ENCODE results near the gene BEST1.
"Not testable (repeated sequence)": the region's sequence is repeated elsewhere in the genome, so short reads cannot be mapped to it uniquely, and the experiment has no call there.

The BEST1 gene

DNA sequence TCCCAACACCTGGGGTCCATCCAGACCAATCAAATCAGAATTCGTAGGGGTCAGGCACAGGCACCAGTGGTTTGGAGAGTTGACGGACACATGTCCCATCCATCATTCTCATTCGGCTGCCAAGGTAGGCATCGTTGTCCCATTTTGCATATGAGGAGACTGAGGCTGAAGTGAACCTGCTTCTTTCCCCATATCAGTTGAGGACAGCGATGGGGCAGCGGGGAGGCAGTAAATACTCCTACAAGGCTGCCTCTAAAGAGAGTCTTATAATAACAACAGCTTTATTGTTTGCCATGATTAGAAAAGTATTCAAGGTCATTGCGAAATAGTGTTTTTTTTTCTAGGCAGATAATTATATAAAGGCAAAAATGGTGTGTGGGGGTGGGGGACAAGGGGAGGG, 1.6 kb upstream of the BEST1 start:
- DNase-seq (ENCODE audit: low read depth in 2 of 2) = no peak

DNA sequence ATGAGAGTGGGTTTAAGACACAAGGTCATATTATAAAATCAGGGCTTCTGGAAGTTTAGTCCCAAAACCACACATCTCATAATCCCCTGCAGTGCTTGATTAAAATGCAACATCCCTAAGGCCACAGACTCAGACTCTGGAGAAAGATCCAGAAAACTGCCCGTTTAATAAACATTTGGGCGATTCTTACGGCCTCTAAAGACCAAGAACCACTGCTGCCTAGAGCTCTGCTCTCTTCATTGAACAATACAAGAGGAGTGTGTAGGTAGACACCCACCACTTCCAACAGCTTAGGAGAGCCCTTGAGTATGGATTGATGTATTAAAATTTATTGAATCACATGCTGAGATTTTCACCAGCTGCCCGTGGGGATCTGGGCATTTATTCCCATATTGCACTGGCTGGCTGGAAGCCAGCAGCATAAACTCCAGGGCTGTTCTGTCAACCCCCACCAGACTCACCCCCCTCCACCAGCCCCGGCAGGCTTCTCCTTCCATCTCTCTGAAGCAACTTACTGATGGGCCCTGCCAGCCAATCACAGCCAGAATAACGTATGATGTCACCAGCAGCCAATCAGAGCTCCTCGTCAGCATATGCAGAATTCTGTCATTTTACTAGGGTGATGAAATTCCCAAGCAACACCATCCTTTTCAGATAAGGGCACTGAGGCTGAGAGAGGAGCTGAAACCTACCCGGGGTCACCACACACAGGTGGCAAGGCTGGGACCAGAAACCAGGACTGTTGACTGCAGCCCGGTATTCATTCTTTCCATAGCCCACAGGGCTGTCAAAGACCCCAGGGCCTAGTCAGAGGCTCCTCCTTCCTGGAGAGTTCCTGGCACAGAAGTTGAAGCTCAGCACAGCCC, 749 bp upstream of the BEST1 start:
- no peak for DNase-seq (ENCODE audit: low read depth in 2 of 2)

DNA sequence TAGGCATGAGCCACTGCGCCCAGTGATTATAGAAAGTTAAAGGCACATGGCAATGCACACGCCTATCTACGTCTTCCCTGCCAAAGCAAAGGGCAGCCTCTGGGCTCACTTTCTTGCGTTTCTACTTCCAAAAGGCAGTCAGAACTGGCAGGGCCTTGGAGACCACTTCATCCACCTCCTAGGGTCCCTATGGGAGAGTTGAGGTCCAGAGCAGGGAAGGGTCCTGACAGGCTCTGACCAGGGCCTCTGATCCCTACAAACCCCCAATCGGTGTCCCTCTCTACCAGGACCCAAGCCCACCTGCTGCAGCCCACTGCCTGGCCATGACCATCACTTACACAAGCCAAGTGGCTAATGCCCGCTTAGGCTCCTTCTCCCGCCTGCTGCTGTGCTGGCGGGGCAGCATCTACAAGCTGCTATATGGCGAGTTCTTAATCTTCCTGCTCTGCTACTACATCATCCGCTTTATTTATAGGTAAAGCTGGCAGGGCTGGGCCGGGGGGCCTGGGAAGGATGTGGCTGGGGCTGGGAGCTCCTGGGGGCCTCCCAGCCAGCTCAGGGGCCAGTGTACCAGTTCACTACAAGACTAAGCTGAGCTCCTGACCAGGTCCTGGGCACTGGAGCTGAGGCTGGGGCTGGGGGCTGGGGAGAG, 1.5 kb downstream of the BEST1 start:
- no peak for DNase-seq (ENCODE audit: low read depth in 2 of 2)

GRCh38 chr11:61952882-61953281, 2.7 kb downstream of the BEST1 start:
- DNase-seq (ENCODE audit: low read depth in 2 of 2) = no peak

GRCh38 chr11:61953632-61954031, 3.5 kb downstream of the BEST1 start:
- not testable (repeated sequence) for DNase-seq (ENCODE audit: low read depth in 2 of 2)

DNA sequence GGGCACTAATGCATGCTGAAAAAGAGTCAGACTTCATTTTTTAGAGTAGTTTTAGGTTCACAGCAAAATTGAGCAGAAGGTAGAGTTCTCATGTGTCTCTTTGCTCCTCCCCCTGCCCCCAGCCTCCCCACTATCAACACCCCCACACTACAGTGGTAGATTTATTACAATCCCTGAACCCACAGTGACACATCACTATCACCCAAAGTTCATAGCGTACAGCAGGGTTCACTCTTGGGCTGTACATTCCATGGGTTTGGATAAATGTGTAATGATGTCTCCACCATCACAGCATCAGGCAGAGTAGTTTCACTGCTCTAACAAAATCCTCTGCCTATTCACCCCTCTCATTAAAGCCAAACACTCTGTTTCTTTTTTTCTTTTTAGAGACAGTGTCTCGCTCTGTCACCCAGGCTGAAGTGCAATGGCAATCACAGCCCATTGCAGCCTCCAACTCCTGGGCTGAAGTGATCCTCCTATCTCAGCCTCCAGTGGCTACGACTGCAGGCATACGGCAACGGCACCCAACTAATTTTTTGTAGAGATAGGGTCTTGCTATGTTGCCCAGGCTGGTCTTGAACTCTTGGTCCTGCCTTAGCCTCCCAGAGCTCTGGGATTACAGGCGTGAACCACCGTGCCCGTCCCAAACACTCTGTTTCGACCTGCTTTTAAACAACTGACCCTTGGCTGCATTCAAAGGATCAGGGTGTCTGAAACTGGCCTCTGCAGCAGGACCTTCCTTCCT, 4.1 kb downstream of the BEST1 start:
- DNase-seq (ENCODE audit: low read depth in 2 of 2) = no peak

DNA sequence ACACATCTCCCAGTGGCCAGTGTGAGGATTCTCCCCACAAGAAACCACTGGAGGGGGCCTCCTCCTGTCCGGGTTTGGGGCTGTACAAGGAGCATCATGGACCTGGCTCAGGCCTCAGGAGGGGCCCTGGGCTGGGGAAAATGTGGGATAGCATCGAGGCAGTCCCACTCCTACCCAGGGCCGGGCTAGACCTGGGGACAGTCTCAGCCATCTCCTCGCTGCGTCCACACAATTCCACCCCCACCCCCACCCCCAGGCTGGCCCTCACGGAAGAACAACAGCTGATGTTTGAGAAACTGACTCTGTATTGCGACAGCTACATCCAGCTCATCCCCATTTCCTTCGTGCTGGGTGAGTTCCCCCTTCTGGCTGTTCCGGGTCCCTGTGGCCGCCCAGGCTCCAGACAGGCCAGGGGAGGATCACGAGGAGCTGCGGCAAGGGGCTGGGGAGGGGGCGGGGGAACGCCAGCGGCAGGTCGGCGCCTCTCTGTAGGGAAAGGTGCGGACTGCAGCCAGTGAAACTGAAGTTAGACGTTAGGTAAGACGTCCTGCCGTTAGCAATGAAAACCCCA, 4.8 kb downstream of the BEST1 start:
- DNase-seq (ENCODE audit: low read depth in 2 of 2) = no peak

GRCh38 chr11:61955422-61956135, 5.4 kb downstream of the BEST1 start:
- DNase-seq (ENCODE audit: low read depth in 2 of 2) = no peak

DNA sequence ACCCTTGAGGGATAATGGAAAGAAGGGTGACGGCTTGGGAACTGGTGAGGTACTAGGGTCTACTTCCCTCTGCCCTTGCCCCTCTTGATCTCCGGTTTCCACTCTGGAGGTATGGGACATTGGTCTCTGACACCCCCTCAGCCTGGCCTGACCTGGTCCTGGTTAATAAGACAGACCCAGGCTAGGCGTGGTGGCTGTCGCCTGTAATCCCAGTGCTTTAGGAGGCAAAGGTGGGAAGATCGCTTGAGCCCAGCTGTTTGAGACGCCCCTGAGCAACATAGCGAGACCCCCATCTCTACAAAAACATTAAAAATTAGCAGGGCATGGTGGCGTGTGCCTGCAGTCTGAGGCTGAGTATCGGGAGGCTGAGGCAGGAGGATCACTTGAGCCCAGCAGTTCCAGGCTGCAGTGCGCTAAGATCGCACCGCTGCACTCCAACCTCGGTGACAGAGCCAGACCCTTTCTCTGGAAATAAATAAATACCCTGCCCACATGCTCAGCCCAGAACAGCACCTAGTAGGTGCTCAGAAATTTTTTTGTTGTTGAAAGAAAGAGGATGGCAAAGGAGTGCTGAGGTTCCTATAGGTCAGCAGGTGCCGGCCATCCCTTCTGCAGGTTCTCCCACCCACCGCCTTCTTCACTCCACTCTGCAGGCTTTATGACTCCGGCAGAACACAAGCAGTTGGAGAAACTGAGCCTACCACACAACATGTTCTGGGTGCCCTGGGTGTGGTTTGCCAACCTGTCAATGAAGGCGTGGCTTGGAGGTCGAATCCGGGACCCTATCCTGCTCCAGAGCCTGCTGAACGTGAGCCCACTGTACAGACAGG, 6.3 kb downstream of the BEST1 start:
- DNase-seq (ENCODE audit: low read depth in 2 of 2) = no peak

- no peak for DNase-seq (ENCODE audit: low read depth in 2 of 2)
Measured at GRCh38 chr11:61957021-61957770, 7.0 kb downstream of the BEST1 start.

DNA sequence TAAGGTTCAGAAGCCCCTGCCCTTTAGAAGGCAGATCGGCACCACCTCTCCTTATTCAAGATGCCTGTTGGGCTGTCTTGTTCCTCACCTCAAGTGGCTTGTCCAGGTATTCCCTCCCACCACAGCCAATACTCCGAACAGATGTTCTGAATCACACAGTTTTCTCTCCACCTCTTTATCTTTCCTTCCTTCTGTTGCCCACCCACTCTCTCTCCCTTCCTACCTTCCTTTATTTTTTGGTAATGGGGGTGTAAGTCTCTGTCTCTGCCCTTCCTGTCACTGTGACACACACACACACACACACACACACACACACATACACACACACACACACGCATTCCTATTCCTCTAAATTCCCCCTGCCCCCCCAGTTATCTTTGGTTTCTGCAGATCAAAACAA, 8.4 kb downstream of the BEST1 start:
- DNase-seq (ENCODE audit: low read depth in 2 of 2) = no peak

GRCh38 chr11:61959114-61959513, 9.0 kb downstream of the BEST1 start:
- no peak for DNase-seq (ENCODE audit: low read depth in 2 of 2)

DNA sequence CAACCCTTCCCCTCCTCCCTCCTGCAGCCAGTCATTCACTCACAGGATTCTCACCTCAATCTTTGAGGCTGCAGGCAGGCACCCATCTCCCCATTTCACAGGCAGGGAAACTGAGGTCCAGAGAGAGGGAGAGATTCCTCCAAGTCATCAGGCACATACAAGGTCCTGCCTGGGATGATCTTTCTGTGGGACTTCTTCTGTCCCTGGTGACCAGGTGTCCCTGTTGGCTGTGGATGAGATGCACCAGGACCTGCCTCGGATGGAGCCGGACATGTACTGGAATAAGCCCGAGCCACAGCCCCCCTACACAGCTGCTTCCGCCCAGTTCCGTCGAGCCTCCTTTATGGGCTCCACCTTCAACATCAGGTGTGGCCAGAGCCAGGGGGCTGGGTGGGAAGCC, 9.5 kb downstream of the BEST1 start:
- no peak for DNase-seq (ENCODE audit: low read depth in 2 of 2)

- no peak for DNase-seq (ENCODE audit: low read depth in 2 of 2)
Measured at GRCh38 chr11:61960532-61960931, 10.4 kb downstream of the BEST1 start.

GRCh38 chr11:61961570-61962212, 11.5 kb downstream of the BEST1 start:
- DNase-seq (ENCODE audit: low read depth in 2 of 2) = no peak

GRCh38 chr11:61962213-61963015, 12.3 kb downstream of the BEST1 start:
- DNase-seq (ENCODE audit: low read depth in 2 of 2) = no peak

GRCh38 chr11:61963016-61963281, 12.8 kb downstream of the BEST1 start:
- DNase-seq (ENCODE audit: low read depth in 2 of 2) = no peak

- DNase-seq (ENCODE audit: low read depth in 2 of 2) = no peak
Measured at GRCh38 chr11:61963282-61964057, 13.3 kb downstream of the BEST1 start.

All from stimulated activated CD4-positive, alpha-beta T cell treated with anti-CD3 and anti-CD28 coated beads, Interleukin-12 subunit alpha, Interleukin-12 subunit beta, amount 100 ng/mL, for 24 hours (primary cell).